HG03066 (cell line): ENCODE data around the gene PYDC1.
"Not testable (repeated sequence)": the region's sequence is repeated elsewhere in the genome, so short reads cannot be mapped to it uniquely, and the experiment has no call there.

ENCODE experiments used
- ATAC-seq: cut with Tn5 transposase; IDR thresholded peaks from one replicate; pipeline ENCODE4 v1.9.1; 2021; ENCODE audit warnings: low read depth; ENCODE audit not compliant: unreplicated experiment

Gene PYDC1

DNA sequence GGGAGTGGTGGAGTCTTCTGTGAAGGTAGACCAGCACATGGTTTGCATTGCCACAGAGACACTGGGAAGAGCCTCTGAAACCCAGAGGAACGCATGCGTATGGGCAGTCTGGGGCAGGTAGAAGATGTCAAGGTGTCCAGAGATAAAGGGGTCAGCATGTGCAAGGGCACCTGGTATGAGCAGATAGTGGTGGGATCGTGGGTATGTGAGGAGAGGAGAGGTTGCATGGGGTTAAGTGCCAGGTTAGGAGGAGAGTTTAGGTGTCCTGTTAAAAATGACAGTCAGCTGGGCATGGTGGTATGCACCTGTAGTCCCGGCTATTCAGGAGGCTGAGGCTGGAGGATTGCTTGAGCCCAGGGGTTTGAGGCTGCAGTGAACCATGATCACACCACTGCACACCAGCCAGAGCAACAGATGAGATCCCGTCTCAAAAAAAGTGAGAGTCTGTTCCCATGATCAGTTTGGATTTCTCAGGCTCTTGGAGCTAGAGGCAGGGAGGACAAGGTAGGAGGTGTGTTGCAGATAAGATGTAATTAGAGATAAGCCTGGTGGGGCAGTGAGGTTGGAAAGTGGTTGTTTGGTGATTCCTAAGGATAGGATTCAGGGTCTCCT, 17.4 kb downstream of the PYDC1 start:
- ATAC-seq, result no peak

DNA sequence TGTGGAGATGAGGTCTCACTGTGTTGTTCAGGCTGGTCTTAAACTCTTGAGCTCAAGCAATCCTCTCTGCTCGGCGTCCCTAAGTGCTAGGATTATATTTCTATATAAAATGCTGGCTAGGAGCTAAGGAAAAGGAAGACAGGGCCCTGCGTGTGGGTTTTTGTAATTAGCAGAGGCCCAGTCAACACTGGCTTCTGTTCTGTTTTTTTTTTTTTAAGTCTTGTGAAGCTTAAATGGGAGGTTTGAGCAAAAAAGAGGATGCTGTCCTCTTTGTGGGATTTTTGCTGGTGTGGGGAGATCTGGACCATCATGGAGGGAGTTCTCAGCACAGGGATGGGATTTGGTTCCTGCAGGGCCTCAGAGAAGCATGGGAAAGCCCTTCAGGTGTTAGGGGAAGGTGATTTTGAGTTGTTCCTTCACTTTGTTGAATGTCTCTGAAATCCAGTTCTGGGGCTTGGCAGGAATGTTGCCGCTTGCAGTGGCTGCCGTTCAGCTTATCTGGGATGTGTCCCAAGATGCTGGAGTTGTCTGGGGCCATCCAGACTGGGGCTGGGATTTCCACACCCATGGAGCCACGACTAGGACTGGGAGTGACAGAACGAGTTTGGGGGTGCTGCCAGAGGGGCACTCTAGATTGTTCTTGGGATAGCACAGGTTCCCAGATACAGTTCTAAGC, 18.6 kb downstream of the PYDC1 start:
- no peak for ATAC-seq

DNA sequence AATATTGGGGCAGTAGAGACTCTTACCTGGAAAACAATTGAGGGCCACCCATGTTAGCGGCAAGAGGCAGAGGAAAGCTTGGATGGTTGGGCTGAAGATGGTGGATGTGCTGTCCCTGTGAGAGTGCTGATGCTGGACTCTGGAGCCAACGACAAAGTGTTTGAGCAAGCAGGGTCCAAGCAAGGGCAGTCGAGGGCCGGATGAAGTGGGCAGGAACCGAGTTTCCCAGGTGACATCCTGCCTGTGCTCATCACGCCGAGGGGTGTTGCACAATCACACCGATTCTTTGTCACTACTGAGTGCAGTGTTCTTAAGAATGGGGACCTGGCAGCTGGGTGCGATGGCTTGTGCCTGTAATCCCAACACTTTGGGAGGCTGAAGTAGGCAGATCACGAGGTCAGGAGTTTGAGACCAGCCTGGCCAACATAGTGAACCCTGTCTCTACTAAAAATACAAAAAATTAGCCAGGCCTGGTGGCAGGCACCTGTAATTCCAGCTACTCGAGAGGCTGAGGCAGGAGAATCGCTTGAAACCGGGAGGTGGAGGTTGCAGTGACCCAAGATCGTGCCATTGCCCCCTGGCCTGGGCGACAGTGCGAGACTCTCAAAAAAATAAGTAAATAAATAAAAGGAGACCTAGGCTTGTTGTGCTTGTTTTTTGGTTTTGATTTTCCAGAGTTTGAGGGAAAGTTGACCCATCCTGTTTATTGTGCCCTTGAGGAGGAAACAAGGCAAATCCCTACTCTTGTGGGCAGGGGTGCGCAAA, 20.4 kb downstream of the PYDC1 start:
- ATAC-seq, result no peak

DNA sequence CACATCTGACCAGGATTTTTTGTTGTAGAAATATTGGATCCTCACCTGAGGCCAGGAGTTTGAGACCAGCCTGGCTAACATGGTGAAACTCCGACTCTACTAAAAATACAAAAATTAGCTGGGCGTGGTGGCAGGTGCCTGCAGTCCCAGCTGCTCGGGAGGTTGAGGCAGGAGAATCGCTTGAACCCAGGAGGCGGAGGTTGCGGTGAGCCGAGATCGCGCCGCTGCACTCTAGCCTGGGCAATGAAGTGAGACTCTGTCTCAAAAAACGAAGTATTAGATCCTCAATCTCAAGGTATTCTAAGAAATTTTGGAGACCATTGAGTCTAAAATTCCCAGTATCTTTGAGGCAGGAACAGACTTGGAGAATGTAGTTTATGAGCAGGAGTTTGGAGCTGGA, 21.1 kb downstream of the PYDC1 start:
- not testable (repeated sequence) for ATAC-seq

DNA sequence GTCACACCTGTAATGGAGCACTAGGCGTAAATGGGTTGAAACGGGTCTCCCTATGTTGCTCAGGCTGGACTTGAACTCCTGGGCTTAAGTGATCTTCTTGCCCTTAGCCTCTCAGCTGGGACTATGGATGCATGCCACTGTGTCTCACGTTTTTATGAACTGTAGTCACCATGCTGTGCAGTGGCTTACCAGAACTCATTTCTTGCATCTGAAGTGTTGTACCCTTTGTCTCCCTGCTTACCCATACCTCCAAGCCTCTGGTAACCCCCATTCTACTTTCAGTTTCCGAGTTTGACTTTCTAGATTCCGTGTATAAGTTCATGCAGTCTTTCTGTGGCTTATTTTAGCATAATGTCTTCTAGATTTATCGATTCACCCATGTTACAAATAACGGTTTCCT, 22.0 kb downstream of the PYDC1 start:
- no peak for ATAC-seq

DNA sequence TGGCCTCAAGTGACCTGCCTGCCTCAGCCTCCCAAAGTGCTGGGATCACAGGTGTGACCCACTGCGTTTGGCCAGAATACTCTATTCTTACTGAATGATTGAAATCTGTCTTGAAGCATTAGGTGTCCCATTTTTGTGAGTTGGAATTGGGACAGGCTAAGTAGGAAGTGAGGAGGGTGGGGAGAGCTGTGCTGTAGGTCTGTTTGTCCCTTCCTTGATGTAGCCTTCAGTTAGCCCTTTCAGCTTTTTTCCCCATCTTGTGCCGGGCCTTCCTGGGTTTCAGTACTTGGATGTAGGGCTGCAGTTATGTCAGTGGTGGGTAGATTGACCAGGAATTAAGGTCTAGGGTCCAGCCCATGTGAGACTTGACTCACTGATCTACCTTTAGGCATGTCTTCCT, 23.1 kb downstream of the PYDC1 start:
- no peak for ATAC-seq

DNA sequence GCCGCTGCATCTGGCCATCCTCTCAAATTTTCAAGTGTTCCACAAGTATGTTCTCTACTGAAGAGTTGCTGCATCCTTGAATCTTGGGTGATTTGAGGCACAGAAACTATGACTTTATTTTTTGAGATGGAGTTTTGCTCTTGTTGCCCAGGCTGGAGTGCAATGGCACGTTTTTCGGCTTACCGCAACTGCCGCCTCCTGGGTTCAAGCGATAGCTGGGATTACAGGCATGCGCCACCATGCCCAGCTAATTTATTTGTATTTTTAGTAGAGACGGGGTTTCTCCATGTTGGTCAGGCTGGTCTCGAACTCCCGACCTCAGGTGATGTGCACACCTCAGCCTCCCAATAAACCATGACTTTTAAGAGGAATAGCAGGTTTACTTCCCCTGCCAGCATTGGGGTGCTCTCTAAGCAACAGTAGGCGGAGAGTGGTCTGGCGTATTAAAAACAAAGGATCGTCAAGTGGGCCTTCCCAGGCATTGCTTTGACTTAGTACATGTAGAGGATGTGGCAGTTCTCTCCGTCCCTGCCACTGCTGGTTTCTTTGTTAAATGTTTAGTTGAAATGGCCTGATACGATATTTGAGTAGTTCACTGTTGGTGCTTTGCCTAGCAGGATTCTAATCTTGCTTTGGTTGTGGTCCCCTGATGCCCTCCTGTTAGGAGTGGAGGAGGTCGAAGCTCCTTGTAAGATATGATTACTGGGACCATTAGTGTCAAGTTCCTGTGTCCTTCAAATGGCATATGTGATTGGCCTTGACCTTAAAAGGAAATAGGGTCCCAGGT, 23.9 kb downstream of the PYDC1 start:
- ATAC-seq, result no peak

DNA sequence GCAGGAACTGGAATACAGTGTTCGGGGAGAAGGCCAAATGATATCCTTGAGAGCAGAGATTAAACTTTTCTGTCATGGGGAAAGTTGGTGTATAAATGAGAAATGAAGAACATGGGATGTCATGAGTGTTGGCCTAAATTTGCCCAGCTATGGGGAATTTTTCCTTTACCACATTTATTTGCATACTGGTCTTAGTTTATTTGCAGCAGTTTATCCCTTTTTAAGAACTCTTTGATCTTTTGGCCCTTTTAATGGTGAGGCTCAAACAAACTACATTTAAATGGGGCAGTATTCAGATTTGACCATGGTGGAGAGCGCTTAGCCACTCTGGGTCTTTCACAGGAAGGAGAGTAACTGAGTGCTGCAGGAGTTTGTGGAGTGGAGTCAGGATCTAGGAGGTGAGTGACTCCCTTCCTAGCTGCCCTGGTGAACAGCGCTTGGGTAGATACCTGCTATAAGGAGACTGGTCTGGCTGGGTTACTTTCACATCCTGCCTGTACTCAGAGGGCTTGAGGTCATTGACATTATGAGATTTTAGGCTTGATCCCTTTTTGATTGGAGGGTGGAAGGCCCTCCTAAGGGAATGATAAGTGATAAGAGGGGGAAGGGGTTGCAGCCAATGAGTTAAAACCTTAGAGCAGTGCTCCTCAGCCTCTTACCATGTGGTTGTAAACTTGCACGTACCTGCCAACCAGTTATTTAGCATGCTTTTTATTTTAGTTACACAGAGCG, 25.1 kb downstream of the PYDC1 start:
- no peak for ATAC-seq

DNA sequence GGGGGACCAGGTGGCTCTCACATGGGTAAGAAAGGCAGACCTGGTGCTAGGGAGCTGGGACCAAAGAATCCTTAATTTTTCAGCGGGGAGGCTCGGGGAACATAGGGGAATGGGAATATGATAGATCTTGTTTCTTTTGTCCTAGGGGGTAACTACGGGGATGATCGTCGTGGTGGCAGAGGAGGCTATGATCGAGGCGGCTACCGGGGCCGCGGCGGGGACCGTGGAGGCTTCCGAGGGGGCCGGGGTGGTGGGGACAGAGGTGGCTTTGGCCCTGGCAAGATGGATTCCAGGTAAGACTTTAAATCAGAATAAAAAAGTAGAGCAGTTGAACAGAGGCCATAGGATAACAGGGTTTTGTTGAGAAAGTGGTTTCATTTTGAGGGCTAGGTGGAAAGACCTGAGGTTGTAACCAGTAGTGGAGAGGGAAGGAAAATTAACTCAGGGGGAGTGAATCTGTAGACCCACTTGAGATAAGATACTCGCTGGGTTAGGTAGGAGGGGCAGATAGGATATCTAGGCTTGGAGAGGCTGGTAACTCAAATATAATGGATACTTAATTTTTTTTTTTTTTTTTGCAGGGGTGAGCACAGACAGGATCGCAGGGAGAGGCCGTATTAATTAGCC, 26.0 kb downstream of the PYDC1 start:
- ATAC-seq, result no peak

DNA sequence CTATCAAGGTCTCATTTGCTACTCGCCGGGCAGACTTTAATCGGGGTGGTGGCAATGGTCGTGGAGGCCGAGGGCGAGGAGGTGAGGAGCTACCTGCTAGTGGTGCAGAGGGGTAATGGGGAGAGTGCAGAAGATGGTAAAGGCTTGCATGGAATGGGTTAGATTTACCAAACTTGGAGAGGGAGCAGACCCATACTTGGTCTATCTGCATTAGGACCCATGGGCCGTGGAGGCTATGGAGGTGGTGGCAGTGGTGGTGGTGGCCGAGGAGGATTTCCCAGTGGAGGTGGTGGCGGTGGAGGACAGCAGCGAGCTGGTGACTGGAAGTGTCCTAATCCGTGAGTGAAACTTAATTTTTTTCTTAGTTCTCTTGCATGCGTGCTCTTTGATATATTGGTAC, 26.9 kb downstream of the PYDC1 start:
- ATAC-seq, result no peak

DNA sequence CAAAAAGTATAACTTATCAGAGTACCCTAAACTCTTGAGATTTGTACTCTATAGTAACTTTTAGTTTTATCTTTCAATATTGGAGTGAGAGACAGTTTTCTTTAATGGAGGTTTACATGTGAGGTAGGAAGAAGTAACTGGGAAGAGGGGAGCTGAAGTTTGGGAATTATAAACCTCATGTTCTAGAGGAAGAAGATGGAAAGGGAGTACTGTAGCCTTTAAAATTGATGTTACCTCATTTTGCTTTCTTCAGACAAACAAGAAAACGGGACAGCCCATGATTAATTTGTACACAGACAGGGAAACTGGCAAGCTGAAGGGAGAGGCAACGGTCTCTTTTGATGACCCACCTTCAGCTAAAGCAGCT, 27.5 kb downstream of the PYDC1 start:
- no peak for ATAC-seq

DNA sequence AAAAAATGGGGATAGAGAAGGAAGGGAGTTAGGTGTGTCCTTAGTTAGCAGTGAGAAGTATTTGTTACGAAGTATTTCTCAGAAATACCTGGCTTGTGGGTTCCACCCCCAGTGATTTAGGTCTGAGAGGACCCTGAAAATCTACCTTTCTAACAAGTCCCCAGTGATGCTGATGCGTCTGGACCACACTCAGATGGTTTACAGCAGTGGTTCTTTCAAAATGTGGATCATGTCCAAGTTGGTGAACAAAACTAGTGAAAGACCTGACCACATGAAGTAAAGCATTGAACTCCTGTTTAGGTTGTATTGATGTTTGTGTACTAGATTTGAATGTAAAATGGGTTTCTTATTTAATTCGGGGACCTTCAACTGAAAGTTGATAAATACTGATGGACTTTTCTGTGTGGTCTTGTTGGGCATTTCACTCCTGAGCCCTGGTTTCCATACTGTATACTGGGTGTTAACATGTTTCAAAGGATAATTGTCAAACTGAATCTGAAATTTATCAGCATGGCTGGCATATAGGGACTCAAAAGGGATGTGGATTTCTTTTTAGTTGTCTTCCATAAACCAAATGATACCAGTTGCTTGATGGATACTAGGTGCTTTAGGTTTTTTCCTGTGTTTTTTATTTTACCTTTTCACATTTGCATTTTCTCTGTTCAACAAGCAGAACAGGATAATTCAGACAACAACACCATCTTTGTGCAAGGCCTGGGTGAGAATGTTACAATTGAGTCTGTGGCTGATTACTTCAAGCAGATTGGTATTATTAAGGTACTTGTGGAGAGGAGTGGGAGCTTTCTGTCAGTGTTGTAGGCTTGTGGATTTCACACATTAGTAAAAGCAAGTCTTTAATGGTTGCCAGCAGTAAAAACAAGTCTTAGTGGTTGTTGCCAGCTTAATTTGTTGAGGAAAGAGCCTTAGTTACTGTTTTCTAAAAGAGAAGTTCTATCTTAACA, 28.2 kb downstream of the PYDC1 start:
- ATAC-seq, result no peak

DNA sequence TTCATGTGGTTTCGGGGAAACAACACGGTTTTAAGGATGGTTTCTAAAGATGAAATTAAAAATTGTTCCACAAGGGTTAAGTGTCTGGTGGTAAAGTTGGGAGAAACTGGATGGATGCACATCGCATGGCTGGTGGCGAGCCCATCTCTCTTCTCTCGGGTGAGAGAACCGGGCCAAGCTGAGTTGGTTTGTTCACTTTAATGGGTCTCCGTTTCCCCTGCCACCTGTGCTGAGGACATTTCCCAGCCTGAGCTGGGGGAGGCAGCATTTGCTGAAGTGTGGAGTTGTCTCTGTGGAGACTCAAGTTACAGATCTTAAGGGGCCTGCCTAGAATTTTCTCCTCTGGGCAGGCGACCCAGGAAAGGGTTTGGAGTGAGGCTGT, 29.1 kb downstream of the PYDC1 start:
- ATAC-seq, result no peak

DNA sequence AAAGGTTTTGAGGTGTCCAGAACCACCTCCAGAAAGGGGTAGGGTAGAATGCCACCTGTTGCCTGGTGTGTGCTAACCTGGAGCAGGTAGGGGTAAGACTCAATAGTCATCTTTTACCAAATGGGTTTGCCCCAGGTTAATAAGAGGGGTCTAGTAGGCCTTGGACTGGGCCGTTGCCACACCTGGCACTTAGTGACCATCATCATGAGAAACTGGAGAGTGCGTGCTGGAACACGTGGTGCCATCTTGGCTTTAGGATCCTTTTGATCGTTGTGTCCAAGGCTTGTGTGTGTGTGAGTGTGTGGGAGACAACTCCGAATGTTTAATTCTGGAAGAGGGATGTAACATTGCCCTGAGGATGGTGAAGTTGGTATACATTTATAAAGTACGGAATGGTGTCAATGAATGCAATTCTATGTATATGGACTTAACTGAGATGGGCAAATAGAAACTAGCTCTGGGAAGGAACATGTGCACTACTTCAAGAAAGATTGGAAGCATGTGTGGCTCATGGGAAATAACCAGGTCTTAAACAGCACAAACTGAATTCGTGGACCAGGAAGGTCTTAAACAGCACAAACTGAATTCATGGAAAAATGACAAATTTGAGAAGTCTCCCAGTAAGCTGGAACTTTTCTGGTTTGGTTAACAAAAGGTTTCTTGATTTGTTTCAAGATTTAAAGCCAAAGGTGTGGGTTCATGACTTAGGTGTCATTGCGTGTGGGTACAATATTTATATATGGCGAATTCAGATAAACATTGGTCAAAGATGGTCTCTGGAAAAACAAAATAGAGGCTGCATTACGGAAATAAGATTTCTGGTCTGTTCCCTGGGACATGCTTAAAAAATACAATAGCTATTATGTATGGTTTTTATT, 29.8 kb downstream of the PYDC1 start:
- ATAC-seq, result no peak

DNA sequence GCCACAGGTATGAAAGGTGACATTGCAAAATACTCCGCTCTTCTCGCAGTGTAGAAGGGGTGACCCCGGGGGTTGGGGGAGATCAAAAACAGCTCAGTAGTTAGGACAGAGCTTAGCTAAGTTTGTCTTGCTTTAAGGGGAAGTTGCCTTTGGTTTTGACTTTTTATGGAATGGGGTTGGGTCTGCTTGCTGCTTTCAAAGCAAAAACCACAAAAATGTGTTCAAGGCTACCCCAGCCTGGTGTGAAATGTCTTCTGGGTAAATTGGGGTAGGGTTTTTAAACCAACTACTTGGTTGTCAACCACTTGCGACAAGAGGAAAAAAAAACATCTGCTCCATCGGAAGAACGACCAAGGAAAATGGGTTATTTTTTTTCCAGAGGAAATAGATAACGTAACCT, 30.8 kb downstream of the PYDC1 start:
- ATAC-seq, result no peak

DNA sequence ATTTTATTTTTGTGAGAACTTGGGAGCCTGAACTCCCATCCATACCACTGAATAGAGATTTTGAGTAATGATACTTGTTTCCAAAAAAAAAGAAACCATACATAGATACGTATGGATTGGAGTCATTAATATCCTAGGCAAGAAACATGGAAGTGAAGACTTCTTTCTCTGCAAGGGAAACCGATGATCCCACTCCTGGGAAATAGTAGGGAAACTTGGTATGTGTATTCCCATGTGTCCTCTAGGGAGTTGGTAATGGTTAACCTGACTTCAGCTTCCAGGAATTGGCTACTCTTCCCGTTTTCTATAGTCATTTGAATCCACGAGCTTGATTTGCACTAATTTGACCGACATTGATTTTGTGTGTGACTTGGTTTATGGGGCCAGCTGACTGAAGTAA, 31.6 kb downstream of the PYDC1 start:
- no peak for ATAC-seq

DNA sequence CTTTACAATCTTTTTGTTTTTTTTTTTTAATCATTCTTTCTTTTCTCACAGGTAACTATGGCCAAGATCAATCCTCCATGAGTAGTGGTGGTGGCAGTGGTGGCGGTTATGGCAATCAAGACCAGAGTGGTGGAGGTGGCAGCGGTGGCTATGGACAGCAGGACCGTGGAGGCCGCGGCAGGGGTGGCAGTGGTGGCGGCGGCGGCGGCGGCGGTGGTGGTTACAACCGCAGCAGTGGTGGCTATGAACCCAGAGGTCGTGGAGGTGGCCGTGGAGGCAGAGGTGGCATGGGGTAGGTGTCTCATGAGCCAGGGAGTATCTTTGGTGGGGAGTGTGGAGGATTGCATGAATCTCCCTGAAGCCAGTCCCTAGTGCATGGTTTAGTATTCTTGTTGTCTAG, 32.0 kb downstream of the PYDC1 start:
- no peak for ATAC-seq
